Neuronal stem cell (in vitro differentiated cells): Measurements from ENCODE around the gene PDXP.
A peak's percentile ranks its signal among the peaks of the same experiment; 100 is the strongest.

ENCODE experiments used
- DNase-seq: peaks from one replicate; pipeline ENCODE4 v3.0.0-alpha.2; 2013; ENCODE audit warnings: low spot score
- H2AFZ ChIP-seq: one replicate; pipeline ENCODE4 v1.6.1; 2013; ENCODE audit warnings: mild to moderate bottlenecking, low read length, inconsistent platforms
- H2AK5ac ChIP-seq: 2 replicates; pipeline ENCODE4 v1.6.1; 2013; ENCODE audit warnings: low read depth, mild to moderate bottlenecking, inconsistent platforms, low read length, moderate library complexity, mixed read lengths
- H2BK120ac ChIP-seq: 2 replicates; pipeline ENCODE4 v1.6.1; 2013; ENCODE audit warnings: low read depth, mild to moderate bottlenecking, inconsistent platforms, low read length, moderate library complexity, mixed read lengths
- H2BK12ac ChIP-seq: one replicate; pipeline ENCODE4 v1.6.1; 2013; ENCODE audit warnings: low read length, inconsistent platforms
- H2BK15ac ChIP-seq: 2 replicates; pipeline ENCODE4 v1.6.1; 2013; ENCODE audit warnings: mild to moderate bottlenecking, low read length, inconsistent platforms, mixed read lengths
- H2BK5ac ChIP-seq: one replicate; pipeline ENCODE4 v1.6.1; 2013; ENCODE audit warnings: inconsistent platforms, mild to moderate bottlenecking, low read length, moderate library complexity
- H3K14ac ChIP-seq: one replicate; pipeline ENCODE4 v1.6.1; 2013; ENCODE audit warnings: low read length, inconsistent platforms
- H3K18ac ChIP-seq: 2 replicates; pipeline ENCODE4 v1.6.1; 2013; ENCODE audit warnings: low read length, inconsistent platforms
- H3K23ac ChIP-seq: 2 replicates; pipeline ENCODE4 v1.6.1; 2013; ENCODE audit warnings: low read depth, mild to moderate bottlenecking, mixed read lengths, low read length, inconsistent platforms; ENCODE audit not compliant: poor library complexity
- H3K27ac ChIP-seq: replicated peaks from 3 replicates; pipeline ENCODE4 v1.5.1; 2013; ENCODE audit warnings: low read length, inconsistent platforms
- H3K27me3 ChIP-seq, 3 experiments: 2 replicates each; pipeline ENCODE4 v1.6.1; 2013; ENCODE audit warnings: low read length in 3 of 3, mild to moderate bottlenecking in 2 of 3, inconsistent platforms in 1 of 3, low read depth in 1 of 3, mixed read lengths in 1 of 3, moderate library complexity in 1 of 3; ENCODE audit not compliant: control insufficient read depth in 3 of 3, insufficient read depth in 3 of 3
- H3K36me3 ChIP-seq, 2 donors: replicated peaks in 1 of 2; 2 replicates each; pipeline ENCODE4 v1.6.1; 2013; ENCODE audit warnings: low read length in 2 of 2; ENCODE audit not compliant: control insufficient read depth in 2 of 2, insufficient read depth in 2 of 2
- H3K4ac ChIP-seq: 2 replicates; pipeline ENCODE4 v1.6.1; 2013; ENCODE audit warnings: inconsistent platforms, mild to moderate bottlenecking, low read length, moderate library complexity
- H3K4me1 ChIP-seq, 2 donors: 1 replicate in 1 of 2; 2 replicates in 1 of 2; pipeline ENCODE4 v1.6.1; 2013; ENCODE audit warnings: low read length in 2 of 2, low read depth in 1 of 2; ENCODE audit not compliant: control insufficient read depth in 2 of 2, insufficient read depth in 1 of 2
- H3K4me2 ChIP-seq: one replicate; pipeline ENCODE4 v1.6.1; 2013; ENCODE audit warnings: mild to moderate bottlenecking, low read length, inconsistent platforms; ENCODE audit not compliant: insufficient read depth, poor library complexity, severe bottlenecking
- H3K4me3 ChIP-seq, 2 donors: 2 replicates each; pipeline ENCODE4 v1.5.1; 2013; ENCODE audit warnings: low read length in 2 of 2, mild to moderate bottlenecking in 2 of 2, inconsistent platforms in 1 of 2, moderate library complexity in 1 of 2
- H3K79me1 ChIP-seq: one replicate; pipeline ENCODE4 v1.6.1; 2013; ENCODE audit warnings: low read depth, mild to moderate bottlenecking, inconsistent platforms, low read length, moderate library complexity
- H3K9ac ChIP-seq: one replicate; pipeline ENCODE4 v1.6.1; 2013; ENCODE audit warnings: mild to moderate bottlenecking, low read depth, low read length, inconsistent platforms; ENCODE audit not compliant: poor library complexity
- H3K9me3 ChIP-seq, 2 donors: replicated peaks in 1 of 2; 2 replicates each; pipeline versions ENCODE3 to v1.6.1; 2013; ENCODE audit warnings: low read length in 2 of 2, mild to moderate bottlenecking in 2 of 2, inconsistent platforms in 1 of 2, low read depth in 1 of 2, mixed read lengths in 1 of 2, moderate library complexity in 1 of 2; ENCODE audit not compliant: control insufficient read depth in 2 of 2, insufficient read depth in 1 of 2
- H4K8ac ChIP-seq: one replicate; pipeline ENCODE4 v1.6.1; 2013; ENCODE audit warnings: low read depth, mild to moderate bottlenecking, inconsistent platforms, low read length, moderate library complexity
- H4K91ac ChIP-seq: one replicate; pipeline ENCODE4 v1.6.1; 2013; ENCODE audit warnings: low read length, low read depth, mild to moderate bottlenecking, inconsistent platforms; ENCODE audit not compliant: poor library complexity
- WGBS, 2 donors: extraction: QIAGEN DNeasy Blood & Tissue Kit; methylation state at CpG; one replicate each; pipeline ENCODE4 v1.1.7; 2013; ENCODE audit warnings: missing lambda C conversion rate in 2 of 2, mixed read lengths in 1 of 2; ENCODE audit not compliant: insufficient read length in 2 of 2, insufficient replicate concordance in 1 of 2; ENCODE audit errors: extremely low coverage in 2 of 2; 5-methylcytosine and 5-hydroxymethylcytosine counted together

PDXP gene

GRCh38 chr22:37626144-37626543 is 32.4 kb upstream of the PDXP start:
- H3K18ac ChIP-seq, result no peak overlapping the region
- no peak overlapping the region for H2BK15ac ChIP-seq
- no CpG with 5 or more reads among the region's 11 CpGs for WGBS, 2 donors
- H3K27ac ChIP-seq, result no peak overlapping the region
- H3K4ac ChIP-seq, result no peak overlapping the region
- peak overlapping the region; percentile 46 for H3K23ac ChIP-seq
- no peaks in the 10 kb centered on the region for H3K27me3 ChIP-seq
- no peak overlapping the region for H2AK5ac ChIP-seq
- H3K14ac ChIP-seq, result no peak overlapping the region
- H2BK12ac ChIP-seq, result no peak overlapping the region
- peaks cover 36 to 90% of the 10 kb centered on the region in 2 donors for H3K36me3 ChIP-seq
- no peak overlapping the region for H2BK120ac ChIP-seq
- peak overlapping the region in 1 of 2 donors; percentile 16 for H3K4me3 ChIP-seq
- H3K4me2 ChIP-seq, result no peak overlapping the region
- H3K4me1 ChIP-seq, result peaks cover 4 to 5% of the 10 kb centered on the region in 2 donors
- H3K9me3 ChIP-seq, result no peaks in the 10 kb centered on the region
- H2BK5ac ChIP-seq, result peak overlapping the region; percentile 39
- H2AFZ ChIP-seq, result no peak overlapping the region
- no peak overlapping the region for H4K8ac ChIP-seq
- H3K9ac ChIP-seq, result no peak overlapping the region
- H4K91ac ChIP-seq, result no peak overlapping the region
- peaks cover 1% of the 10 kb centered on the region for H3K79me1 ChIP-seq
- no peak for DNase-seq

- no peak overlapping the region for H4K8ac ChIP-seq
- no peak overlapping the region for H3K4me2 ChIP-seq
- H2BK5ac ChIP-seq, result peak overlapping the region; percentile 39
- no peak overlapping the region for H3K18ac ChIP-seq
- H3K27ac ChIP-seq, result no peak overlapping the region
- no peak overlapping the region for H3K23ac ChIP-seq
- peaks cover 4 to 5% of the 10 kb centered on the region in 2 donors for H3K4me1 ChIP-seq
- H2BK12ac ChIP-seq, result no peak overlapping the region
- H3K79me1 ChIP-seq, result peaks cover 1% of the 10 kb centered on the region
- H2AFZ ChIP-seq, result no peak overlapping the region
- no peak overlapping the region for H4K91ac ChIP-seq
- no peak overlapping the region for H3K9ac ChIP-seq
- no peak overlapping the region for H2BK15ac ChIP-seq
- no CpG with 5 or more reads among the region's 13 CpGs for WGBS, 2 donors
- H3K4me3 ChIP-seq, result no peak overlapping the region
- DNase-seq, result no peak
- H3K14ac ChIP-seq, result no peak overlapping the region
- no peak overlapping the region for H2AK5ac ChIP-seq
- no peak overlapping the region for H3K4ac ChIP-seq
- H3K27me3 ChIP-seq, result no peaks in the 10 kb centered on the region
- no peak overlapping the region for H2BK120ac ChIP-seq
- peaks cover 37 to 90% of the 10 kb centered on the region in 2 donors for H3K36me3 ChIP-seq
- H3K9me3 ChIP-seq, result no peaks in the 10 kb centered on the region
Observed at GRCh38 chr22:37626556-37627075, 31.9 kb upstream of the PDXP start.

- no peak overlapping the region for H2AFZ ChIP-seq
- H3K36me3 ChIP-seq, result peaks cover 38 to 92% of the 10 kb centered on the region in 2 donors
- no peak overlapping the region for H2BK5ac ChIP-seq
- H3K9me3 ChIP-seq, result no peaks in the 10 kb centered on the region
- H2BK12ac ChIP-seq, result no peak overlapping the region
- no peak overlapping the region for H4K8ac ChIP-seq
- no peak overlapping the region for H3K18ac ChIP-seq
- DNase-seq, result no peak
- H3K27me3 ChIP-seq, result no peaks in the 10 kb centered on the region
- H3K4ac ChIP-seq, result no peak overlapping the region
- no peak overlapping the region for H3K23ac ChIP-seq
- H3K4me3 ChIP-seq, result no peak overlapping the region
- no peak overlapping the region for H4K91ac ChIP-seq
- H2BK120ac ChIP-seq, result no peak overlapping the region
- no peak overlapping the region for H3K27ac ChIP-seq
- H3K4me1 ChIP-seq, result peaks cover 4 to 5% of the 10 kb centered on the region in 2 donors
- no CpG with 5 or more reads among the region's 7 CpGs for WGBS, 2 donors
- H2BK15ac ChIP-seq, result no peak overlapping the region
- H3K79me1 ChIP-seq, result peaks cover 1% of the 10 kb centered on the region
- no peak overlapping the region for H3K14ac ChIP-seq
- H3K4me2 ChIP-seq, result no peak overlapping the region
- H3K9ac ChIP-seq, result no peak overlapping the region
- no peak overlapping the region for H2AK5ac ChIP-seq
Observed at GRCh38 chr22:37627121-37627520, 31.4 kb upstream of the PDXP start.

- Histone ChIP-seq H3K4me3 (no peak overlapping the region), H3K79me1 (peaks cover 1% of the 10 kb centered on the region), H3K4me1 (peaks cover 4 to 5% of the 10 kb centered on the region in 2 donors), H3K14ac (no peak overlapping the region), H2BK120ac (no peak overlapping the region), H2BK15ac (no peak overlapping the region), H3K27ac (no peak overlapping the region), H3K18ac (no peak overlapping the region), H3K27me3 (no peaks in the 10 kb centered on the region), H3K36me3 (peaks cover 38 to 93% of the 10 kb centered on the region in 2 donors), H3K4me2 (no peak overlapping the region), H2BK12ac (no peak overlapping the region), H2AFZ (no peak overlapping the region), H3K23ac (no peak overlapping the region), H2BK5ac (no peak overlapping the region), H2AK5ac (no peak overlapping the region), H4K8ac (no peak overlapping the region), H4K91ac (no peak overlapping the region), H3K4ac (no peak overlapping the region), H3K9ac (no peak overlapping the region), H3K9me3 (no peaks in the 10 kb centered on the region)
- DNase-seq, result no peak
- no CpG with 5 or more reads among the region's 6 CpGs for WGBS, 2 donors
Observed at GRCh38 chr22:37627545-37627944, 31.0 kb upstream of the PDXP start.
